Activated naive CD8-positive, alpha-beta T cell treated with anti-CD3 and anti-CD28 coated beads, Interleukin-2, amount 10 ng/mL, durations not matched to agents 7 days and 5 days (primary cell): ENCODE results near the gene TTC13. TPM values are rescaled to one million over a fixed set of nuclear protein-coding genes. Genes with fewer than 3 reads are reported as not detected.

Experiments
- ATAC-seq: fragments of 150-1000 bp; cut with Tn5 transposase; one replicate; pipeline ENCODE4 v1.10.0; 2021; ENCODE audit warnings: low read depth, moderate library complexity
- POLR2A ChIA-PET: fragments of 350-600 bp; sonication (Branson Sonifier 250); formaldehyde crosslinking; loops from one replicate; lab custom pipeline; 2021; ENCODE audit warnings: antibody characterized with exemption; lab: Charles Lee
- DNase-seq: peaks from one replicate; pipeline ENCODE4 v3.0.0; 2021
- H3K27ac Mint-ChIP-seq: one replicate; pipeline ENCODE4 v1.8.0; 2022; ENCODE audit warnings: mild to moderate bottlenecking, mixed read lengths
- H3K27me3 Mint-ChIP-seq: one replicate; pipeline ENCODE4 v1.8.0; 2022; ENCODE audit warnings: mild to moderate bottlenecking, moderate library complexity, mixed read lengths
- H3K36me3 Mint-ChIP-seq: one replicate; pipeline ENCODE4 v1.8.0; 2021; ENCODE audit warnings: mild to moderate bottlenecking, mixed read lengths
- H3K4me1 Mint-ChIP-seq: one replicate; pipeline ENCODE4 v1.8.0; 2021; ENCODE audit warnings: mixed read lengths
- H3K4me3 Mint-ChIP-seq: one replicate; pipeline ENCODE4 v1.8.0; 2022; ENCODE audit warnings: mild to moderate bottlenecking, moderate library complexity, mixed read lengths
- H3K9me3 Mint-ChIP-seq: one replicate; pipeline ENCODE4 v1.8.0; 2021; ENCODE audit warnings: mixed read lengths
- total RNA-seq, 2 experiments: library from RNA; stranded (reverse); gene quantifications; one replicate each; pipeline ENCODE4 v1.2.3, GENCODE V29; 2021

The TTC13 gene
- total RNA-seq, 2 experiments from 2014 or later = 37.7 to 43.7 TPM

GRCh38 chr1:230866171-230867070, 112.2 kb downstream of the TTC13 start:
- DNase-seq (no peak), ATAC-seq (no peak)
- H3K27ac Mint-ChIP-seq = no peak overlapping the region
- POLR2A ChIA-PET = no interaction called here
- H3K27me3 Mint-ChIP-seq = peaks cover 35% of the 10 kb centered on the region
- H3K36me3 Mint-ChIP-seq = no peaks in the 10 kb centered on the region
- no peaks in the 10 kb centered on the region for H3K9me3 Mint-ChIP-seq
- no peak overlapping the region for H3K4me3 Mint-ChIP-seq
- peaks cover 7% of the 10 kb centered on the region for H3K4me1 Mint-ChIP-seq

- Mint-ChIP-seq H3K27me3 (peaks cover 30% of the 10 kb centered on the region), H3K9me3 (no peaks in the 10 kb centered on the region), H3K4me1 (peaks cover 8% of the 10 kb centered on the region), H3K4me3 (no peak overlapping the region), H3K36me3 (no peaks in the 10 kb centered on the region), H3K27ac (no peak overlapping the region)
- POLR2A ChIA-PET = no interaction called here
- DNase-seq = no peak
- no peak for ATAC-seq
Observed at GRCh38 chr1:230865062-230865817, 113.4 kb downstream of the TTC13 start.

GRCh38 chr1:230864441-230864840, 114.2 kb downstream of the TTC13 start:
- peaks cover 8% of the 10 kb centered on the region for H3K4me1 Mint-ChIP-seq
- H3K36me3 Mint-ChIP-seq = no peaks in the 10 kb centered on the region
- no peak overlapping the region for H3K27ac Mint-ChIP-seq
- POLR2A ChIA-PET = interaction anchor here (0.6 kb wide), 1 partner anchor 293 kb away, joined by 3 read pairs; no protein-coding TSS in a partner anchor
- peaks cover 22% of the 10 kb centered on the region for H3K27me3 Mint-ChIP-seq
- no peak overlapping the region for H3K4me3 Mint-ChIP-seq
- no peaks in the 10 kb centered on the region for H3K9me3 Mint-ChIP-seq
- DNase-seq (no peak), ATAC-seq (no peak)

DNA sequence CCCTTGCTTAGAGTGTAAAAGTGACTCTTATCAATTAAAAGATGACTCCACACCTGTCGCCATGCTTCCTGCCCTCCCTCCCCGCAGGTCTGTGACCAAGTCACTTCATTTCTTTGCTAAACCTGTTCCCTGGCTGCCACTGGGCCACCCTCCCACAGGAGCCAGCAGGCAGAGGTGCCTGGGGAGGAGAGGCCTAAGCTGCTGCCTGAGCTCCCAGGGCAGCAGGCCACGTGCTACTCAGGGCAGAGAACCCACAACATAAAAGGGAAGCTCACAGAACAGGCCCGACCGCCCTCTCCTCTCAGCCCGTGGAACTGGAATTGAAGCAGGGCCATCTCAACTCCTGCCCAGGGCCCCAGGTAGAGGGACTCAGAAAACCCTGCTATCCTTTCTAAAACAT, 115.2 kb downstream of the TTC13 start:
- POLR2A ChIA-PET = no interaction called here
- DNase-seq = no peak
- H3K36me3 Mint-ChIP-seq = no peaks in the 10 kb centered on the region
- ATAC-seq = no peak
- H3K27ac Mint-ChIP-seq = no peak overlapping the region
- no peaks in the 10 kb centered on the region for H3K9me3 Mint-ChIP-seq
- peaks cover 8% of the 10 kb centered on the region for H3K4me1 Mint-ChIP-seq
- H3K27me3 Mint-ChIP-seq = peaks cover 14% of the 10 kb centered on the region
- no peak overlapping the region for H3K4me3 Mint-ChIP-seq

- no peak overlapping the region for H3K27ac Mint-ChIP-seq
- H3K4me1 Mint-ChIP-seq = peaks cover 4% of the 10 kb centered on the region
- no peaks in the 10 kb centered on the region for H3K9me3 Mint-ChIP-seq
- no peak for DNase-seq
- no peak for ATAC-seq
- POLR2A ChIA-PET = no interaction called here
- peaks cover 7% of the 10 kb centered on the region for H3K27me3 Mint-ChIP-seq
- no peaks in the 10 kb centered on the region for H3K36me3 Mint-ChIP-seq
- no peak overlapping the region for H3K4me3 Mint-ChIP-seq
Observed at GRCh38 chr1:230861970-230862595, 116.6 kb downstream of the TTC13 start.

GRCh38 chr1:230861489-230861888, 117.2 kb downstream of the TTC13 start:
- no peaks in the 10 kb centered on the region for H3K36me3 Mint-ChIP-seq
- peaks cover 2% of the 10 kb centered on the region for H3K4me1 Mint-ChIP-seq
- ATAC-seq (no peak), DNase-seq (no peak)
- no peaks in the 10 kb centered on the region for H3K9me3 Mint-ChIP-seq
- H3K27me3 Mint-ChIP-seq = peaks cover 1% of the 10 kb centered on the region
- POLR2A ChIA-PET = no interaction called here
- H3K27ac Mint-ChIP-seq = no peak overlapping the region
- no peak overlapping the region for H3K4me3 Mint-ChIP-seq

DNA sequence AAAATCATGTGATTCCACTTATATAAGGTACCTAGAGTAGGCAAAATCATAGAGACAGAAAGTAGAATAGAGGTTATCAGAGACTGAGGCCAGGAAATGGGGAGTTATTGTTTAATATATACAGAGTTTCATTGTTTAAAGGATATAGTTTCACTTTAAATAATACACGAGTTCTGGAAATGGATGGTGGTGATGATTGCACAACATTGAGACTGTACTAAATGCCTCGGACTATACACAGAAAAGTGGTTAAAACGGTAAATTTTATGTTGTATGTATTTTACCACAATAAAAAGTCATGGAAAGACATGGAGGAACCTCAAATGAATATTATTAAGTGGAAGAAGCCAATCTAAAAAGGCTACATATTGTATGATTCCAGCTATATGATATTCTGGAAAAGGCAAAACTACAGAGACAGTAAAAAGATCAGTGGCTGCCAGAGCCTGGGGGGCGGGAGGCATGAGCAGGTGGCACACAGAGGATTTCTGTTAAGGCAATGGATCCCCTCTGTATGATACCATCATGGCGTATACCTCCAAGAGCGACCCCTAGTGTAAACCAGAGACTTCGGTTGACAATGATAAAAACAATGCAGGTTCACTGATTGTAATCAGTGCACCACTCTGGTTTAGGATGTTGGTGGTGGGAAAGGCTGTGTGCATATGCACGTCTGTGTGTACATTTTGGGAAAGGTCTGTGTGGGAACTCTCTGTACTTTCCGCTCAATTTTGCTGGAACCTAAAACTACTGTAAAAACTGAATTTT, 117.9 kb downstream of the TTC13 start:
- no peak overlapping the region for H3K4me3 Mint-ChIP-seq
- H3K9me3 Mint-ChIP-seq = no peaks in the 10 kb centered on the region
- H3K27me3 Mint-ChIP-seq = no peaks in the 10 kb centered on the region
- DNase-seq (no peak), ATAC-seq (no peak)
- no peaks in the 10 kb centered on the region for H3K36me3 Mint-ChIP-seq
- peaks cover 2% of the 10 kb centered on the region for H3K4me1 Mint-ChIP-seq
- POLR2A ChIA-PET = no interaction called here
- no peak overlapping the region for H3K27ac Mint-ChIP-seq

- Mint-ChIP-seq H3K27ac (no peak overlapping the region), H3K4me1 (peaks cover 2% of the 10 kb centered on the region), H3K9me3 (no peaks in the 10 kb centered on the region), H3K4me3 (no peak overlapping the region), H3K36me3 (no peaks in the 10 kb centered on the region), H3K27me3 (no peaks in the 10 kb centered on the region)
- POLR2A ChIA-PET = no interaction called here
- DNase-seq = no peak
- ATAC-seq = no peak
Observed at GRCh38 chr1:230858918-230859729, 119.5 kb downstream of the TTC13 start.

GRCh38 chr1:230858236-230858820, 120.3 kb downstream of the TTC13 start:
- Mint-ChIP-seq H3K36me3 (no peaks in the 10 kb centered on the region), H3K27me3 (no peaks in the 10 kb centered on the region), H3K4me1 (peaks cover 2% of the 10 kb centered on the region), H3K4me3 (no peak overlapping the region), H3K9me3 (no peaks in the 10 kb centered on the region), H3K27ac (no peak overlapping the region)
- no peak for ATAC-seq
- DNase-seq = no peak
- POLR2A ChIA-PET = no interaction called here

GRCh38 chr1:230857822-230858221, 120.8 kb downstream of the TTC13 start:
- H3K4me1 Mint-ChIP-seq = peaks cover 2% of the 10 kb centered on the region
- no peak overlapping the region for H3K4me3 Mint-ChIP-seq
- H3K27ac Mint-ChIP-seq = no peak overlapping the region
- H3K27me3 Mint-ChIP-seq = no peaks in the 10 kb centered on the region
- POLR2A ChIA-PET = no interaction called here
- no peaks in the 10 kb centered on the region for H3K9me3 Mint-ChIP-seq
- DNase-seq (no peak), ATAC-seq (no peak)
- no peaks in the 10 kb centered on the region for H3K36me3 Mint-ChIP-seq

GRCh38 chr1:230857077-230857476, 121.6 kb downstream of the TTC13 start:
- H3K27me3 Mint-ChIP-seq = no peaks in the 10 kb centered on the region
- POLR2A ChIA-PET = no interaction called here
- H3K4me3 Mint-ChIP-seq = no peak overlapping the region
- H3K9me3 Mint-ChIP-seq = no peaks in the 10 kb centered on the region
- ATAC-seq = no peak
- no peak for DNase-seq
- H3K27ac Mint-ChIP-seq = no peak overlapping the region
- no peaks in the 10 kb centered on the region for H3K36me3 Mint-ChIP-seq
- H3K4me1 Mint-ChIP-seq = peaks cover 2% of the 10 kb centered on the region
